ENCODE results near the gene KCNA10.

KCNA10 gene

GRCh38 chr1:110548381-110548780 is 29.4 kb upstream of the KCNA10 start:
- DNase-seq (ENCODE audit: low spot score) = no peak
- in situ Hi-C loops (cut with MboI; ENCODE audit: low sequenced_read_pairs, unreplicated experiment) = no loop called here
- peak; percentile 14 for TF ChIP-seq CTCF (IDR thresholded peaks at IDR 0.05; ENCODE audit: borderline replicate concordance, control extremely low read depth, extremely low read depth, insufficient read depth, missing control alignments)

GRCh38 chr1:110547017-110547416 is 28.0 kb upstream of the KCNA10 start:
- in situ Hi-C loops (cut with MboI; ENCODE audit: low sequenced_read_pairs, unreplicated experiment) = no loop called here
- TF ChIP-seq CTCF (IDR thresholded peaks at IDR 0.05; ENCODE audit: borderline replicate concordance, control extremely low read depth, extremely low read depth, insufficient read depth, missing control alignments) = no peak
- no peak for DNase-seq (ENCODE audit: low spot score)

GRCh38 chr1:110545492-110545891 is 26.5 kb upstream of the KCNA10 start:
- TF ChIP-seq CTCF (IDR thresholded peaks at IDR 0.05; ENCODE audit: borderline replicate concordance, control extremely low read depth, extremely low read depth, insufficient read depth, missing control alignments) = no peak
- in situ Hi-C loops (cut with MboI; ENCODE audit: low sequenced_read_pairs, unreplicated experiment) = no loop called here
- no peak for DNase-seq (ENCODE audit: low spot score)

- DNase-seq (ENCODE audit: low spot score) = no peak
- in situ Hi-C loops (cut with MboI; ENCODE audit: low sequenced_read_pairs, unreplicated experiment) = no loop called here
- no peak for TF ChIP-seq CTCF (IDR thresholded peaks at IDR 0.05; ENCODE audit: borderline replicate concordance, control extremely low read depth, extremely low read depth, insufficient read depth, missing control alignments)
Observed at GRCh38 chr1:110544753-110545152, 25.8 kb upstream of the KCNA10 start.

- TF ChIP-seq CTCF (IDR thresholded peaks at IDR 0.05; ENCODE audit: borderline replicate concordance, control extremely low read depth, extremely low read depth, insufficient read depth, missing control alignments) = no peak
- DNase-seq (ENCODE audit: low spot score) = no peak
- in situ Hi-C loops (cut with MboI; ENCODE audit: low sequenced_read_pairs, unreplicated experiment) = no loop called here
Observed at GRCh38 chr1:110542725-110543124, 23.8 kb upstream of the KCNA10 start.

- DNase-seq (ENCODE audit: low spot score) = no peak
- no peak for TF ChIP-seq CTCF (IDR thresholded peaks at IDR 0.05; ENCODE audit: borderline replicate concordance, control extremely low read depth, extremely low read depth, insufficient read depth, missing control alignments)
- in situ Hi-C loops (cut with MboI; ENCODE audit: low sequenced_read_pairs, unreplicated experiment) = no loop called here
Observed at GRCh38 chr1:110541906-110542395, 23.0 kb upstream of the KCNA10 start.
